GM19025 (cell line): ENCODE results near the gene PLCB3.

Source experiments
- ATAC-seq: cut with Tn5 transposase; IDR thresholded peaks from one replicate; pipeline ENCODE4 v1.9.1; 2021; ENCODE audit warnings: mild to moderate bottlenecking, low read depth, moderate library complexity; ENCODE audit not compliant: unreplicated experiment

The PLCB3 gene

DNA sequence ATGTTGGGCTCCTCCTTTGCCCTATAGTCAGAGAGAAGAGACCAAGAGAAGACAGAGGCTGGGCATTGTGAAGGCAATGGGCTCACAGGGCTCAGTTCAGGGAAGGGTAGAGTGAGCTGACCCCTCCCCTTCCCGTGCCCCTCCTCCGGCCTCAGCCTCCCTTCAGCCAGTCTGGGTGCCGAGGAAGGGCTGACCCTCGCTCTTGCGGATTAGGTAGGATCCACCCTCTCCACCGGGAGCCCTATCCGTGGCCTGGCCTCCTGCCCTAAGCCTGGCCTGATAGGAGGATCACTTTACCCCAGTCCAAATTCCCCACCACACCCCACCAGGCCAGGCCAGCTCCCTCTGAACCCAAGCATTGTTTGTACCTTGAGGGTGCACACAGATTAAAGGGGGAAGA, 2.8 kb upstream of the PLCB3 start:
- no peak for ATAC-seq

DNA sequence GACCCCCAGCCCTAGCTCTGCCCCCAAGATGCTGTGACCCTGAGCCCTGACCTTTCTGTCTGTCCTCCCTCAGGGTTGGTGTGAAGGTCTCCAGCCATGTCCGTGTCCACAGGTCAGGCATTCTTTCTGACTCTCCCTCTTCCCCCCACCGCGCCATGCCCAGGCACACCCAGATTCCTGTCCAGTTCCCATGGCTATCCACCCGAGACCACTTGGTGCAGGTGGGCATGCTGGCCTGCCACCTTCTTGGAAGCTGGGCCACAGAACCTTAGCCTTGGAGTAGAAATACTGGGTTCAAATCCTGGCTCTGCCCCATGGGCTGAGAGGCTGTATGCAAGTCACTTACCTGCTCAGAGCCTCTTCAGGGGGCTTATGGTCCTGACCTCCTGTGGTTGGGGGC, 2.3 kb upstream of the PLCB3 start:
- no peak for ATAC-seq

DNA sequence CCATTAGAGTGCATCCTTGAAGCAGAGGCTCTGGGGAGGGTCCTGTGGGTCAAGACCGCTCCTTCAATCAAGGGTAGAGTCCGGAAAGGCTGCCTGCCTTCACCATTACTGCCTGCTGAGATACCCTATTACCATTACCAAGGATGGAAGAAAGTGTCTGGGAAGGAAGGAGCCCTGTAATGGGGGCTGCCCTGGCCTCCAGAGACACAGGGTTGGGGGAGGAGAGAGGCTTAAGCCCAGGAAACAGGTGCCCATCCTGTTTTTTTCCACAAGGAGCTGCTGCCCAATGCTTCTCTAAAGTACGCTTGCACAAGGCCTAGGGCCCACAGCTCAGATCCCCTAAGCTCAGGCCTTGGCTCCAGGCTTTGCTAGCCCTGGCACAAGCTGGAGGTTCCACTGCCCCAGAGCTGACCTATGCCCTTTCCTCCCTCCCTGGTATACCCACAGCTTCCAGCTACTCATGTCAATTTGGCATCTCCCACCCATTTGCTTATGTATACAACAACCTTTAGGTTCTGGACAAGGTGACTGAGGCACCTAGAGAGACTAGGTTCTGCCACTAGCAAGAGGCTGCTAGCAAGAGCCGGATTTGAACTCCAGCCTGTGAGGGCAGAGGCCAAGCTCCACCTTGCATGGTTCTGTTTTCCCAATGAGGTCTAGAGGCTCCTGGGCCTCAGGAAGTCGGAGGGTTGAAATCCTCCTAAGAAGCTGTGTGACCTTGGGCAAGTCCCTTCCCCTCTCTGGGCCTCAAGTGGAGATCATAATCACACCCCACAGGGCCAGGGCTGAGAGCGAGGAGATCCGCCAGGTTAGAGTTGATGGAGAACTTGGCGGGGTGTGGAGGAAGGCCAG, 1.5 kb upstream of the PLCB3 start:
- no peak for ATAC-seq

DNA sequence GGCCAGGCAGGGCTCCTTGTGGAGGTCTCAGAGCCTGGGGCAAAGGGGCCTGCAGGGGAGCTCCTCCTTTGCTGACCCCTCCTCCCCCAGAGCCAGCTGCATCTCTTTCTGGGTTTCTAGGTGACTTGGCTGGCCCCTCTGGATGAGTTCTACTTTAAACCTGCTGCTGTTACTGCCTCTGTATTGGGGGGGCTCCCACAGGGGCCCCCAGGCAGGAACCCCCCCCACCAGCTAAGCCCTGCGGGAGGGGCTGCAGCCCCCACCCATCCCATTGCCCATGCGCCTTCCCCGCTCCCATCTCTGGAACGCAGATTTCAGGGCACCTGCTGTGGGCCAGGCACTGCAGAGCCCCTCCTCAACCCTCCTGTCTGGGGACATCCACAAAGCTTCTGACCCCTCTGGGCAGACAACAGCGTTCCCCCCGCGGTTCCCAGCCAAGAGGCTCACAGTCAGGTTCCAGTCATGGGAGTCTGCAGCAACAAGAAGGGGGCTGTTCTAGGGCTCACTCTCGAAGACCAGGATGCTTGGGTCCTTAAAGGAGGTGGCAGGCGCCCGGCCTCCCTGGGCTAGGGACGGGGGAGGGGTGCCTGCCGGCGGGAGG, 815 bp upstream of the PLCB3 start:
- ATAC-seq = no peak

DNA sequence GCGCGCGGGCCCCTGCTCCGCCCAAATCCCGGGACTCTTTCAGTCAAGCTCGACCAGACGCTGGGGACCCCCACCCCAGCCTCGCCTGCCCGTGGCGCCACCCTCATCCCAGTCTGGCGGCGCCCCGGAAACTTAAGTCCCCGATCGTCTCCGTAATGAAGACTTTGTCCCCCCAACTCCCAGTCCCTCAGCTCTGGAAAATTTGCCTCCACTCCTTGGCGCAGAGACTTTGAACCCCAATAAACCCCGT, 348 bp downstream of the PLCB3 start:
- no peak for ATAC-seq

DNA sequence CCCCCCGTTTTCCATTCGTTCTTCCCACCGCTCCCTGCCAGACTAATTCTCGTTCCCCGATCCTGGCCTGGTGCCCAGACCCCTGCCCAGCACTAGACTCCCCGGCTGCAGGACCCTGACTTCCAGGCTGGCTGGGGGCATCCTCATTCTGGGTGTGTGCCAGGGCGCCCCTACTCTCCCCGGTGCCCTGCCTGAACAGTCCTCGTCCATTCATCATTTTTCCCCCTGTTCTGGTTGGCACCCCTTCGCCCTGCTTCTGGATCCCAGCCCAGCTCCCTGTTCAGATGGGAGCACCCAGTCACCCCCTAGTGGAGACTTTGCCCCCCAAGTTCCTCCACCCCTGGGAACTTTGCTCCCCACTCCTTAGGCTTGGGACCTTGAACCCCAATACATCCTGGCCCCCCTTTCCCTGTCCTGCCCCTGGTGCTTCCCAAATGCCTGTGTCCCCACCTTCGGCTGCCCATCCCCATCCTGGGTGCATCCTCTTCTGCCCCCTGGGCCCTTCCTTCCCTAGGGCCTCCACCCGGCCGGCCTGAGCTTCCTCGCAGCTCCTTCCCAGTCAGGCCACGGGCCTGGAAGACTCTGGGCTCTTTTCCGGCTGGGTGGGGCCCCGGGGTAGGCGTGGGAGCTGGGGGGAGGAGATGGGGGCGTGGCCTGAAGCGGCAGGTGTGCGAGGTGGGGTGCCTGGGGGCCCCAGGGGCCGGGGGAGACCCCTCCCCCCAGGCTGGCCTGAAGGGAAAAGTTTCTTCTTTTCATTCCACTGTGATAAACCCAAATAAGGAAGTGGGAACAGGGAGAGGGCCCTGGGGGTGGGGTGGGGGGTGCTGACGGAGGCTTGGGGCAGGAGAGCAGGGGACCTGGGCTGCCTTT, 908 bp downstream of the PLCB3 start:
- ATAC-seq = no peak

DNA sequence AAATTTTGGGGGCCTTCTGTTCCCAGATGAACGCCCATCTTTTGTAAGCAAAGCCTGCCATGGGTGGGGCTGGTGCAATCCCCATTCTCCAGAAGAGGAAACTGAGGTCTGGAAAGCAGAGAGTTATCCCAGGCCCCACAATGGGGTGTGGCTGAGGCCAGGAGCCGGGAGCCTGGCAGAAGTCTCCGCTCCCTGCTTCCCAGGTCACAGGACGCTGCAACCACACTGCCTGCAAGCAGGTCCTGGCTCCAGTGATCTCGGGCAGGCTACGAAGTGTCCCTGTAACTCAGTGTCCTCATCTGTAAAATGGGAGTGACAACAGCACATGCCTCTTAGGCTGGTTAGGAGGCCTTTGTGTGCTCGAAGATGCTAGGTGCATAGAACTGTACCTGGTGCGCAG, 1.7 kb downstream of the PLCB3 start:
- ATAC-seq = no peak

DNA sequence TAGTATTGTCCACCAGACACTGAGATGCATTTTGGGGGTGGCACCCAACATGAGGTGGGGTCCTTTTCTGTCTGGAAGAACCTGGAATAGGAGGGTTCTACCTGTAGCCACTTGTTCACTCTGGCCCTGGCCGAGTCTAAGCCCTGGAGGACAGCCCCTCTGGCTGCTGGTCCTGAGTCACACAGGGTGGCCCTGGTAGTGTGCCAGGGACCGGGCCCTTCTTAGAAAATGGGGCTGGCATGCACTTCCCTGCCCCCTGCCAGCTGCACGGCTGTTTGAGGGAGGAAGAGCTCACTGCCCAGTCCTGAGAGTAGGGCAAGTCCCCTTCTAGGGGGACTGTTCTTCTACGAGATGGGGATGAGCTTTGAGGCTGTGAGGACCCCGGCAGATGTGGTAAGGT, 2.2 kb downstream of the PLCB3 start:
- ATAC-seq = no peak

DNA sequence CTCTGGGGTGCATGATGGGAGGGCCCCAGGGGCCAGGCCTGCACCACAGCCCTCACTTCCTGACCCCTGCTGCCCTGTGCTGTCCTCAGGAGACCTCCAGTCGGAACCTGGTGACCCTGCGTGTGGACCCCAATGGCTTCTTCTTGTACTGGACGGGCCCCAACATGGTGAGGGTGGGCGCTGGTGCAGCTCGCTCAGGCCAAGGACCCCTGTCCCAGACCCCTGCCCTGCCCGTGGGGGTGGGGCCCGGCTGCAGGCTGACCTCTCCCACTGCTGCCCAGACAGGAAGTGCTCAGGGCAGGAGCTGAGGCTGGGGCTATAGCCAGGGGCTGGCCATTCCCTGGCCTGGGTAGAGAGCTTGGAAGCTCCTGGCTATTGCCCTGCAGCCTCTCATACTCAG, 3.0 kb downstream of the PLCB3 start:
- no peak for ATAC-seq

DNA sequence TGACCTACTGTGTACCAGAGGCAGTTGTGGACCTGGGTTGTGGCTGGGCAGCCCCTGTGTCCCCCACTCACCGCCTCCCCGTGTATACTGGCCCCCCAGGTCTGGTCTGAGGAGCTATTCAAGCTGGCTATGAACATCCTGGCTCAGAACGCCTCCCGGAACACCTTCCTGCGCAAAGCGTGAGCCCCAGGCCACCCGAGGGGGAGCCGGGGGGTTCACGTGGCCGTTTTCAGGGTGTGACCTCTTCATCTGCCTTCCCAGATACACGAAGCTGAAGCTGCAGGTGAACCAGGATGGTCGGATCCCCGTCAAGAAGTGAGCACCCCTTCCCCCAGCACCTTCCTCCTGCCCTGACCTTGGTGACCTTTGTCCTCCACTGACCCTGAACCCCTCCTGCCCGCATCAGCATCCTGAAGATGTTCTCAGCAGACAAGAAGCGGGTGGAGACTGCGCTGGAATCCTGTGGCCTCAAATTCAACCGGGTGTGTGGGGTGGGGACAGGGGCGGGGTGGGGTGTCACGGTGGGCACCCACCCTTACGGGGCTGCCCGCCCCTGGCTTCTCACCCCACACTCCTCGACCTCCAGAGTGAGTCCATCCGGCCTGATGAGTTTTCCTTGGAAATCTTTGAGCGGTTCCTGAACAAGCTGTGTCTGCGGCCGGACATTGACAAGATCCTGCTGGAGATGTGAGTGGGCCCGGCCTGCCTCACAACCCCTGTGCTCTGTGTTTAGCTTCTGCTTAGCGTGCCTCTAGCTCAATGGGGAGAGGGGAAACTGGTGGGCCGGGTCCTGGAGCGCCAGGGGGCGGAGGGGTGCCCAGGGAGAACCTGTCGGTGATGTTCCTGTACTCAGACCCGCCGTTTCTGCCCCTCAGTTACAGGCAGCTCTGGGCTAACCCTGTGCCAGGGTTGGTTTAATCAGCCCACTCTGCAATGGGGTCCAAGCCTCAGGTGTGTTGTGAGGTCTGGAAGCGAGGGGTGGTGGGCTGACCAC, 4.1 kb downstream of the PLCB3 start:
- no peak for ATAC-seq

DNA sequence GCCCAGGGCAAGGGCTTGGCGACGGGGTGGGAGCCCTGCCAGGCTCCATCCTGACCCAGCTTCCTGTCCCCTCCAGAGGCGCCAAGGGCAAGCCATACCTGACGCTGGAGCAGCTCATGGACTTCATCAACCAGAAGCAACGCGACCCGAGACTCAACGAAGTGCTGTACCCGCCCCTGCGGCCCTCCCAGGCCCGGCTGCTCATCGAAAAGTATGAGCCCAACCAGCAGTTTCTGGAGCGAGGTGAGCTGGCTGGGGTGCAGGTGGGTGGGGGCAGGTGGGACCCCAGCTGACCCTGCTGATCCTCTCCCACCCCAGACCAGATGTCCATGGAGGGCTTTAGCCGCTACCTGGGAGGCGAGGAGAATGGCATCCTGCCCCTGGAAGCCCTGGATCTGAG, 5.0 kb downstream of the PLCB3 start:
- no peak for ATAC-seq

DNA sequence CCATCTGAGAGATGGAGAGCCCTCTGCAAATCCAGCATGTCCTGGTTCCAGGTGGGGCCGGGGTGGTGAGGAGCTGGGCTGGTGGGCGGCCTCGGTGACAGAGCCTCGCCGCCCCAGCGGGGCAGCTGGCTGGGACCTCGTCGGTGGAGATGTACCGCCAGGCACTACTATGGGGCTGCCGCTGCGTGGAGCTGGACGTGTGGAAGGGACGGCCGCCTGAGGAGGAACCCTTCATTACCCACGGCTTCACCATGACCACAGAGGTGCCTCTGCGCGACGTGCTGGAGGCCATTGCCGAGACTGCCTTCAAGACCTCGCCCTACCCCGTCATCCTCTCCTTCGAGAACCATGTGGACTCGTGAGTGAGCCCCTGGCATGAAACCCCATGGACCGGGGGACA, 7.0 kb downstream of the PLCB3 start:
- ATAC-seq = no peak

DNA sequence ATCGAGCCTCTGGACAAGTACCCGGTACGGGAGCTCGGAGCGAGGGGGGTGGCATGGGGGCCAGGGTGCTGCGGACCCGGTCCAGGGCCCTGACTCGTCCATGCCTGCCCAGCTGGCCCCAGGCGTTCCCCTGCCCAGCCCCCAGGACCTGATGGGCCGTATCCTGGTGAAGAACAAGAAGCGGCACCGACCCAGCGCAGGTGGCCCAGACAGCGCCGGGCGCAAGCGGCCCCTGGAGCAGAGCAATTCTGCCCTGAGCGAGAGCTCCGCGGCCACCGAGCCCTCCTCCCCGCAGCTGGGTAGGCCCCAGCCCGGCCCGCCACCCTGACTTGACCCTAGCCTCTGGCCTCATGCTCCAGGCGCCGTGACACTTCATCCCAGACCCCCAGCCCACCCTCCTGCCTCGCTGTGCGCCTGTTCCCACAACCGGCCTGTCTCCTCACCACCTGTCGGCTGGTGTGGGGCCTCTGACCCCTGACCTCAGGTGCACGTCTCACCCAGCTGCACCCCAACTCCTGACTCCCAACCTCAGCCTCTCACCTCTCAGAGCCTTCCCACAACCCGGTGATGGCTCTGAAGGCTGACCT, 7.7 kb downstream of the PLCB3 start:
- no peak for ATAC-seq

DNA sequence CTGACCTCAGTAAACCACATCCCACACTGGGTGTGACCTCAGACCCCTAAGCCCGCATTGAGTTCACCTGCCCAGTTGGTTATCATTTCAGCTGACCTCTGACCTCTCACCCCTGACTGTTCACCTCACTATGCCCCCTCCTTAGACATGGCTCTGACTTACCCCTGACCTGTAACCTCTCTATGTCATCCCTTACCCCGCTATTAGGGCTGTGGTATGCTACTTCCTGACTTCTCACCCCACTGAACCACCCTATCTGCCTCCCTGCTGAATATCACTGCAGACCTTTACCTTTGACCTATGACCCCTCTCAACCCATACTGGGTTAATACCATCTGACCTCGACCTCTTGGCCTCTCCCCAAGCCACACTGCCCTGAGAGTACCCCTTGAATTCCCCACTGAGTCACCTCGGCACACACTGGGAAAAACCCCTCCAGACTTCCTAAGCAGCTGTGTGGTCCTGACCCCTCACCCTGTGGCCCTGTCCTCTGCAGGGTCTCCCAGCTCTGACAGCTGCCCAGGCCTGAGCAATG, 8.3 kb downstream of the PLCB3 start:
- ATAC-seq = no peak

DNA sequence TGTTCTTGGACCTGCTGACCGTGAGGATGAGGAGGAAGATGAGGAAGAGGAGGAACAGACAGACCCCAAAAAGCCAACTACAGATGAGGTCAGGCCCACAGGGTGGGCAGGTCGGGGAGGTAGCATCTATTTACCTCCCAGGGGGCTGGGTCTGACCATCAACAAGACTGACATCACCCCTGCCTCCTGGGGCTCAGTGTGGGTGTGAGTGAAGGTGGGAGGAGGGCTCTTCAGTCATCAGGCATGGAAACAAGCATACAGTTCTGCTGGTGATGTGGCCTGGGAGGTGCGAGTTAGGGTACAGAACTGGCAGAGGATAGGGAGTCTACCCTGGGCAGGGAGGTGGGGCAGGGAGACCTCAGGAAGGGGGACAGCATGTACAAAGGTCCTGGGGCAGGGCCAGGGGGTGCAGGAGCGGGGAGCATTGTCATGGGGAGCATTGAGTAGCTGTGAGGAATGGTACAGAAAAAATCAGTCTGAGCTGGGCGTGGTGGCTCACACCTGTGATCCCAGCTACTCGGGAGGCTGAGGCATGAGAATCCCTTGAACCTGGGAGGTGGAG, 8.9 kb downstream of the PLCB3 start:
- ATAC-seq = no peak

DNA sequence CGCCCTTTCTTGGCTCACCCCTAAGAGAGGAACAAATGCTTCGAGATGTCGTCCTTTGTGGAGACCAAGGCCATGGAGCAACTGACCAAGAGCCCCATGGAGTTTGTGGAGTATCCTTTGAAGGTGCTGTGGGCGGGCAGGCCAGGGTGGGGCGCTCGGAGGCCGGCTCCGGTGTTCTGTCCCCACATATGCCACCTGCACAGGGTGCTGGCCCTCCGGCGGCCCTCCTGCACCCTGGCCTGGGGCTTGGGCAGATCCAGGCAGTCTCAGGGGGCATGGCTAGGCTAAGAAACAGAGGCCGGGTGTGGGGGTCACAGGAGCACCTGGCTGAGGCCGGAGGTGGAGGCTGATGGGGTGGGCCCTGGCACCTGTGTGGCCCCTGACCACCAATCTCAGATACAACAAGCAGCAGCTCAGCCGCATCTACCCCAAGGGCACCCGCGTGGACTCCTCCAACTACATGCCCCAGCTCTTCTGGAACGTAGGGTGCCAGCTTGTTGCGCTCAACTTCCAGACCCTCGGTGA, 10.3 kb downstream of the PLCB3 start:
- ATAC-seq = no peak

DNA sequence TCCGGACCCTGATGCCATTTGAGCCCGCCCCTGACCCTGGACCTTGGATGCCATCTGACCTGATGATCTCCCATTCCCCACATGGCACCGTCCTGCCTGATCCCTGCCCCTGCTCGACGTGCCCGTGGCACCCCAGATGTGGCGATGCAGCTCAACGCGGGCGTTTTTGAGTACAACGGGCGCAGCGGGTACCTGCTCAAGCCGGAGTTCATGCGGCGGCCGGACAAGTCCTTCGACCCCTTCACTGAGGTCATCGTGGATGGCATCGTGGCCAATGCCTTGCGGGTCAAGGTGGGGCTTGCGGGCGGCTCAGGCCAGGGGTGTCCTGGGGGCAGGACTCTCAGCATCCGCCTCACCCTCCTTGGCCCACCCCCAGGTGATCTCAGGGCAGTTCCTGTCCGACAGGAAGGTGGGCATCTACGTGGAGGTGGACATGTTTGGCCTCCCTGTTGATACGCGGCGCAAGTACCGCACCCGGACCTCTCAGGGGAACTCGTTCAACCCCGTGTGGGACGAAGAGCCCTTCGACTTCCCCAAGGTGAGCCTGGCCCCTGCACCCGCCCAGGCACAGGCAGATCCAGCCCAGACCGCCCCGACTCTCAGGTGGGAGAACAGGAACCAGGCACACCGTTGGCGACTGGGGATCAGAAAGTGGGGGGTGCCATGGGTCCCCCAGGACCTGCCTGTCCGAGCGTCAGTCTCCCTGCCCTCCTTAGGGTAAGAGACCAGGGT, 11.1 kb downstream of the PLCB3 start:
- no peak for ATAC-seq

DNA sequence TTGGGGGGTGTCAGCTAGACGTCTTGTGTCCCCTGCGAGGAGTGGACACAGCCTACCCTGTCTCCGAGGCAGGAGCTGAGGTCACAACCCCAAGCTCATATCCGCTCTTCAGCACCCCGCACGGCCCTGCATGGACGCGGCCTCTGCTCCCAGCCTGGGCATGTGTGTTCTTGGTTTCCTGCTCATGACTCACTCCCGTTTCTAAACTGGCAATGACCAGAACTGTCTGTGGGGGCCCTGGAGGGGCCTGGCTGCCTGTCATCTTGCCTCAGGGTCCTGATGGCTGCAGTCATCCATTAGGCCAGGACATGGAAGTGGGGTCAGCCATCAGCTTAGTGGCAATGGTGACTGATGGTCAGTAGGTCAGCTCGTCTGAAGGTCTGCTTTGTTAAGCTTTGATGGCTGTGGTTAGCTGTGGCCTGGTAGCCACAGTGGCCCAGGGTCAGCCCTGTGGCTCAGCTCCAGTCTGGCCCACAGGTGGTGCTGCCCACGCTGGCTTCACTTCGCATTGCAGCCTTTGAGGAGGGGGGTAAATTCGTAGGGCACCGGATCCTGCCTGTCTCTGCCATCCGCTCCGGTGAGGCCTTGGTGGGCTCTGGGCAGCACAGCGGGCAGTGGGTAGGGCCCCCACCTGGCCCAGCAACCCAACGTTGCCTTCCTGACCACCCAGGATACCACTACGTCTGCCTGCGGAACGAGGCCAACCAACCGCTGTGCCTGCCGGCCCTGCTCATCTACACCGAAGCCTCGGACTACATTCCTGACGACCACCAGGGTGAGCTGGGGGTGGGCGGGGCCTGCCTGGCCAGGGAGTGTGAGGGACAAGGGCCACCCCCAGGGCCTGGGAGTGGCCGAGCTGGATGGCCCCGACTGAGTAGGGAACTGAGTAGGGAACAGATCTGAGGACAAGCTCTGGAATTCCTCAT, 12.0 kb downstream of the PLCB3 start:
- no peak for ATAC-seq
